Measurements from ENCODE around the gene FGF14. TPM values are rescaled to one million over a fixed set of nuclear protein-coding genes. Genes with fewer than 3 reads are reported as not detected.

FGF14 gene
- total RNA-seq, 4 donors from 2014 or later = 0.08 to 1.4 (median 0.22) TPM

GRCh38 chr13:101955764-101956163 lies 446.1 kb downstream of the FGF14 start:
- no peaks in the 10 kb centered on the region for H3K27me3 ChIP-seq
- no peaks in the 10 kb centered on the region for H3K36me3 ChIP-seq
- WGBS = 47% methylated on average over 3 of the region's 3 CpGs
- DNase-seq (ENCODE audit: low spot score in 2 of 2) = no peak
- TF ChIP-seq POLR2AphosphoS5 (IDR thresholded peaks at IDR 0.05) (no peak), POLR2A (IDR thresholded peaks at IDR 0.05) (no peak), EP300 (IDR thresholded peaks at IDR 0.05) (no peak)
- TF ChIP-seq, protein P1, sequence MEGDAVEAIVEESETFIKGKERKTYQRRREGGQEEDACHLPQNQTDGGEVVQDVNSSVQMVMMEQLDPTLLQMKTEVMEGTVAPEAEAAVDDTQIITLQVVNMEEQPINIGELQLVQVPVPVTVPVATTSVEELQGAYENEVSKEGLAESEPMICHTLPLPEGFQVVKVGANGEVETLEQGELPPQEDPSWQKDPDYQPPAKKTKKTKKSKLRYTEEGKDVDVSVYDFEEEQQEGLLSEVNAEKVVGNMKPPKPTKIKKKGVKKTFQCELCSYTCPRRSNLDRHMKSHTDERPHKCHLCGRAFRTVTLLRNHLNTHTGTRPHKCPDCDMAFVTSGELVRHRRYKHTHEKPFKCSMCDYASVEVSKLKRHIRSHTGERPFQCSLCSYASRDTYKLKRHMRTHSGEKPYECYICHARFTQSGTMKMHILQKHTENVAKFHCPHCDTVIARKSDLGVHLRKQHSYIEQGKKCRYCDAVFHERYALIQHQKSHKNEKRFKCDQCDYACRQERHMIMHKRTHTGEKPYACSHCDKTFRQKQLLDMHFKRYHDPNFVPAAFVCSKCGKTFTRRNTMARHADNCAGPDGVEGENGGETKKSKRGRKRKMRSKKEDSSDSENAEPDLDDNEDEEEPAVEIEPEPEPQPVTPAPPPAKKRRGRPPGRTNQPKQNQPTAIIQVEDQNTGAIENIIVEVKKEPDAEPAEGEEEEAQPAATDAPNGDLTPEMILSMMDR (IDR thresholded peaks at IDR 0.05) = no peak
- no peak overlapping the region for H3K27ac ChIP-seq
- no peaks in the 10 kb centered on the region for H3K9me3 ChIP-seq
- no peaks in the 10 kb centered on the region for H3K4me1 ChIP-seq
- no peak overlapping the region for H3K4me3 ChIP-seq

DNA sequence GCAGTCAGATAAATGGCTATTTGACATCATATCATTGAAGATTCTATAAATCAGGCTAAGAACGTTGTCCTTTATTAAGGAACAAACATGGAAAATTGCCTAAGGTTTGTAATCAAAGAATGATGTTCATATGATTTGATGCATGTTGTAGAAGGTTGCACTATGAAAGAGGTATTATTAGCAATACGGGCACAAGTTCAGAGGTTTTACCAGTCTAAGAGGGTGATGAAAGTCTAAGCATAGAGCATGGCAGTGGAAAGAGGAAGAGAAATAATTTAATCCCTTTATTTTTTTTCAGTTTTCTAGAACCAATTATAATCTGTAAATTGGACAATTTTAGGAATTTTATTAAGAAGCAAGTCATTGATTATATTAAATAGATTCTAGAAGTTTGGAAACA lies 450.7 kb downstream of the FGF14 start:
- H3K4me3 ChIP-seq = no peak overlapping the region
- 55% methylated on average over 2 of the region's 2 CpGs for WGBS
- DNase-seq (ENCODE audit: low spot score in 2 of 2) = no peak
- H3K4me1 ChIP-seq = no peaks in the 10 kb centered on the region
- TF ChIP-seq, protein P1 (IDR thresholded peaks at IDR 0.05) = no peak
- TF ChIP-seq POLR2AphosphoS5 (IDR thresholded peaks at IDR 0.05) (no peak), POLR2A (IDR thresholded peaks at IDR 0.05) (no peak), EP300 (IDR thresholded peaks at IDR 0.05) (no peak)
- no peak overlapping the region for H3K27ac ChIP-seq
- no peaks in the 10 kb centered on the region for H3K9me3 ChIP-seq
- H3K36me3 ChIP-seq = no peaks in the 10 kb centered on the region
- no peaks in the 10 kb centered on the region for H3K27me3 ChIP-seq

DNA sequence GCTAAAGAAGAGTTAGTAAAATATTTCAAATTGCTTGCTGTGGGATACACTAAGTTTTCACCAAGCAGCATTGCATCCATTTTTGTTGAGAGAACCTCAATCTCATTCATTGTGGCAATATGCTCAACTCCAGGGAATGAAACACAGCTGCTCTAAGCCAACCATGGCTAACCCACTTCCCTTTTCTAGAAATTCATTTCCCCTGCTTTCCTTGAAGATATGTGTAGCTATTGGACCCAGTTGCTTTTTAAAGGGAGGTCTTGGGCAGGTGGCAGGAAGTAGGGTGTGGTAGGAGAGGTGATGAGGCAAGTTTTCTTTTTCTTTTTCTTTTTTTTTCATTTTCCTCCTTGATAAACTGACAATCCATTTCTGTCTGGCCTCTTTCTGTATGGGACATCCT lies 452.2 kb downstream of the FGF14 start:
- H3K27ac ChIP-seq = no peak overlapping the region
- no peaks in the 10 kb centered on the region for H3K36me3 ChIP-seq
- DNase-seq (ENCODE audit: low spot score in 2 of 2) = no peak
- H3K4me1 ChIP-seq = no peaks in the 10 kb centered on the region
- H3K9me3 ChIP-seq = no peaks in the 10 kb centered on the region
- no peak overlapping the region for H3K4me3 ChIP-seq
- TF ChIP-seq POLR2A (IDR thresholded peaks at IDR 0.05) (no peak), POLR2AphosphoS5 (IDR thresholded peaks at IDR 0.05) (no peak), EP300 (IDR thresholded peaks at IDR 0.05) (no peak)
- TF ChIP-seq, protein P1 (IDR thresholded peaks at IDR 0.05) = no peak
- no peaks in the 10 kb centered on the region for H3K27me3 ChIP-seq

- Histone ChIP-seq H3K9me3 (no peaks in the 10 kb centered on the region), H3K27ac (no peak overlapping the region), H3K27me3 (no peaks in the 10 kb centered on the region), H3K4me1 (no peaks in the 10 kb centered on the region), H3K4me3 (no peak overlapping the region), H3K36me3 (no peaks in the 10 kb centered on the region)
- DNase-seq (ENCODE audit: low spot score in 2 of 2) = no peak
- no peak for TF ChIP-seq EP300 (IDR thresholded peaks at IDR 0.05)
- TF ChIP-seq, protein P1 (IDR thresholded peaks at IDR 0.05) = no peak
- no peak for TF ChIP-seq POLR2A (IDR thresholded peaks at IDR 0.05)
- no peak for TF ChIP-seq POLR2AphosphoS5 (IDR thresholded peaks at IDR 0.05)
Measured at GRCh38 chr13:101946401-101946800, 455.4 kb downstream of the FGF14 start.

- TF ChIP-seq, protein P1 (IDR thresholded peaks at IDR 0.05) = no peak
- TF ChIP-seq POLR2AphosphoS5 (IDR thresholded peaks at IDR 0.05) = no peak
- no peak for TF ChIP-seq POLR2A (IDR thresholded peaks at IDR 0.05)
- no peak for TF ChIP-seq EP300 (IDR thresholded peaks at IDR 0.05)
- Histone ChIP-seq H3K36me3 (no peaks in the 10 kb centered on the region), H3K4me3 (no peak overlapping the region), H3K27me3 (no peaks in the 10 kb centered on the region), H3K9me3 (no peaks in the 10 kb centered on the region), H3K4me1 (no peaks in the 10 kb centered on the region), H3K27ac (no peak overlapping the region)
- no peak for DNase-seq (ENCODE audit: low spot score in 2 of 2)
- 76% methylated on average over 6 of the region's 6 CpGs for whole genome bisulfite sequencing
Measured at GRCh38 chr13:101945435-101945834, 456.4 kb downstream of the FGF14 start.
